HEK293 (cell line): ENCODE results near the gene POLR1D.

Source experiments
- BCL11A ChIP-seq: fragments of 450-650 bp; formaldehyde crosslinking; IDR thresholded peaks from 2 replicates; pipeline ENCODE4 v1.5.1; 2016; ENCODE audit warnings: low read depth, missing biosample characterization, missing genetic modification characterization
- TCF7L2 ChIP-seq: IDR thresholded peaks from 2 replicates; pipeline ENCODE4 v1.6.1; 2011; ENCODE audit warnings: low read depth, mild to moderate bottlenecking, inconsistent platforms, low read length, moderate library complexity, borderline replicate concordance
- ZNF146 ChIP-seq: fragments of 450-650 bp; formaldehyde crosslinking; IDR thresholded peaks from 2 replicates; pipeline ENCODE4 v1.5.1; 2016; ENCODE audit warnings: missing biosample characterization, missing genetic modification characterization
- ZNF175 ChIP-seq: fragments of 450-650 bp; formaldehyde crosslinking; IDR thresholded peaks from 2 replicates; pipeline ENCODE4 v1.5.1; 2016; ENCODE audit warnings: missing biosample characterization, missing genetic modification characterization
- ZNF585B ChIP-seq: fragments of 450-650 bp; formaldehyde crosslinking; IDR thresholded peaks from 2 replicates; pipeline ENCODE4 v1.5.1; 2016; ENCODE audit warnings: missing biosample characterization, missing genetic modification characterization
- ZNF629 ChIP-seq: fragments of 450-650 bp; formaldehyde crosslinking; IDR thresholded peaks from 2 replicates; pipeline ENCODE4 v1.5.1; 2017; ENCODE audit warnings: missing biosample characterization, missing genetic modification characterization
- ZNF654 ChIP-seq: fragments of 450-650 bp; formaldehyde crosslinking; IDR thresholded peaks from 2 replicates; pipeline ENCODE4 v1.5.1; 2016; ENCODE audit warnings: low read depth, missing biosample characterization, missing genetic modification characterization
- TF ChIP-seq, protein P1 (sequence below): fragments of 450-650 bp; formaldehyde crosslinking; conservative IDR thresholded peaks from 2 replicates; pipeline ENCODE4 v1.5.1; 2016; ENCODE audit warnings: low read depth, missing biosample characterization, missing genetic modification characterization
- TF ChIP-seq, protein P2 (sequence below): fragments of 450-650 bp; formaldehyde crosslinking; IDR thresholded peaks from 2 replicates; pipeline ENCODE4 v1.5.1; 2016; ENCODE audit warnings: missing biosample characterization, missing genetic modification characterization
- TF ChIP-seq, protein P3 (sequence below): fragments of 450-650 bp; formaldehyde crosslinking; IDR thresholded peaks from 2 replicates; pipeline ENCODE4 v1.5.1; 2016; ENCODE audit warnings: missing biosample characterization, missing genetic modification characterization, borderline replicate concordance
- TF ChIP-seq, protein P4 (sequence below): fragments of 450-650 bp; formaldehyde crosslinking; IDR thresholded peaks from 2 replicates; pipeline ENCODE4 v1.5.1; 2016; ENCODE audit warnings: missing biosample characterization, missing genetic modification characterization
- TF ChIP-seq, protein P5 (sequence below): fragments of 450-650 bp; formaldehyde crosslinking; IDR thresholded peaks from 2 replicates; pipeline ENCODE4 v1.5.1; 2016; ENCODE audit warnings: missing biosample characterization, missing genetic modification characterization

DNA sequence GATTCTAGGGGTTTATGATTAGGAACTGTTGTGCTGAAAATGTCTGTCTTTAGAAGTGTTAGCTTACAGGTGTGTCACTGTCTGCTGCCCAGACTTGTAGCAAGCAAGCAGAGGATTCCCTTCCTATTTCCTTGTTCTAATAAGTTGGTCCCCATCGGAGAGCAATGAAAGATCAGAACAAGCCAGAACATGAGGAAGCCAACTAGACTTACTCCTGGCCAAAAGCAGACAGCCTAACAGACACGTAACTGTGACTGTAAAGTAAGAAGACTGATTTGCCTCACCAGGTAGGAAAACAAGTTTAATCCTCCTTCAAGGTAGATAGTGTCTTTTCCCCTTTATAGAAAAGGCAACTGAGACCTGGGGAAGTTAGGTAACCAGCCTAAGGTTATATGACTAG is 12.5 kb downstream of the POLR1D start:
- TF ChIP-seq BCL11A (tag by site-specific recombination) (no peak), TCF7L2 (no peak), ZNF654 (tag by site-specific recombination) (no peak), ZNF585B (tag by site-specific recombination) (no peak), ZNF629 (no peak), ZNF146 (tag by site-specific recombination) (no peak), ZNF175 (tag by site-specific recombination) (no peak)
- TF ChIP-seq, protein P1, sequence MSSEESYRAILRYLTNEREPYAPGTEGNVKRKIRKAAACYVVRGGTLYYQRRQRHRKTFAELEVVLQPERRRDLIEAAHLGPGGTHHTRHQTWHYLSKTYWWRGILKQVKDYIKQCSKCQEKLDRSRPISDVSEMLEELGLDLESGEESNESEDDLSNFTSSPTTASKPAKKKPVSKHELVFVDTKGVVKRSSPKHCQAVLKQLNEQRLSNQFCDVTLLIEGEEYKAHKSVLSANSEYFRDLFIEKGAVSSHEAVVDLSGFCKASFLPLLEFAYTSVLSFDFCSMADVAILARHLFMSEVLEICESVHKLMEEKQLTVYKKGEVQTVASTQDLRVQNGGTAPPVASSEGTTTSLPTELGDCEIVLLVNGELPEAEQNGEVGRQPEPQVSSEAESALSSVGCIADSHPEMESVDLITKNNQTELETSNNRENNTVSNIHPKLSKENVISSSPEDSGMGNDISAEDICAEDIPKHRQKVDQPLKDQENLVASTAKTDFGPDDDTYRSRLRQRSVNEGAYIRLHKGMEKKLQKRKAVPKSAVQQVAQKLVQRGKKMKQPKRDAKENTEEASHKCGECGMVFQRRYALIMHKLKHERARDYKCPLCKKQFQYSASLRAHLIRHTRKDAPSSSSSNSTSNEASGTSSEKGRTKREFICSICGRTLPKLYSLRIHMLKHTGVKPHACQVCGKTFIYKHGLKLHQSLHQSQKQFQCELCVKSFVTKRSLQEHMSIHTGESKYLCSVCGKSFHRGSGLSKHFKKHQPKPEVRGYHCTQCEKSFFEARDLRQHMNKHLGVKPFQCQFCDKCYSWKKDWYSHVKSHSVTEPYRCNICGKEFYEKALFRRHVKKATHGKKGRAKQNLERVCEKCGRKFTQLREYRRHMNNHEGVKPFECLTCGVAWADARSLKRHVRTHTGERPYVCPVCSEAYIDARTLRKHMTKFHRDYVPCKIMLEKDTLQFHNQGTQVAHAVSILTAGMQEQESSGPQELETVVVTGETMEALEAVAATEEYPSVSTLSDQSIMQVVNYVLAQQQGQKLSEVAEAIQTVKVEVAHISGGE (tag by site-specific recombination): no peak
- TF ChIP-seq, protein P2, sequence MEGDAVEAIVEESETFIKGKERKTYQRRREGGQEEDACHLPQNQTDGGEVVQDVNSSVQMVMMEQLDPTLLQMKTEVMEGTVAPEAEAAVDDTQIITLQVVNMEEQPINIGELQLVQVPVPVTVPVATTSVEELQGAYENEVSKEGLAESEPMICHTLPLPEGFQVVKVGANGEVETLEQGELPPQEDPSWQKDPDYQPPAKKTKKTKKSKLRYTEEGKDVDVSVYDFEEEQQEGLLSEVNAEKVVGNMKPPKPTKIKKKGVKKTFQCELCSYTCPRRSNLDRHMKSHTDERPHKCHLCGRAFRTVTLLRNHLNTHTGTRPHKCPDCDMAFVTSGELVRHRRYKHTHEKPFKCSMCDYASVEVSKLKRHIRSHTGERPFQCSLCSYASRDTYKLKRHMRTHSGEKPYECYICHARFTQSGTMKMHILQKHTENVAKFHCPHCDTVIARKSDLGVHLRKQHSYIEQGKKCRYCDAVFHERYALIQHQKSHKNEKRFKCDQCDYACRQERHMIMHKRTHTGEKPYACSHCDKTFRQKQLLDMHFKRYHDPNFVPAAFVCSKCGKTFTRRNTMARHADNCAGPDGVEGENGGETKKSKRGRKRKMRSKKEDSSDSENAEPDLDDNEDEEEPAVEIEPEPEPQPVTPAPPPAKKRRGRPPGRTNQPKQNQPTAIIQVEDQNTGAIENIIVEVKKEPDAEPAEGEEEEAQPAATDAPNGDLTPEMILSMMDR: no peak
- TF ChIP-seq, protein P3, sequence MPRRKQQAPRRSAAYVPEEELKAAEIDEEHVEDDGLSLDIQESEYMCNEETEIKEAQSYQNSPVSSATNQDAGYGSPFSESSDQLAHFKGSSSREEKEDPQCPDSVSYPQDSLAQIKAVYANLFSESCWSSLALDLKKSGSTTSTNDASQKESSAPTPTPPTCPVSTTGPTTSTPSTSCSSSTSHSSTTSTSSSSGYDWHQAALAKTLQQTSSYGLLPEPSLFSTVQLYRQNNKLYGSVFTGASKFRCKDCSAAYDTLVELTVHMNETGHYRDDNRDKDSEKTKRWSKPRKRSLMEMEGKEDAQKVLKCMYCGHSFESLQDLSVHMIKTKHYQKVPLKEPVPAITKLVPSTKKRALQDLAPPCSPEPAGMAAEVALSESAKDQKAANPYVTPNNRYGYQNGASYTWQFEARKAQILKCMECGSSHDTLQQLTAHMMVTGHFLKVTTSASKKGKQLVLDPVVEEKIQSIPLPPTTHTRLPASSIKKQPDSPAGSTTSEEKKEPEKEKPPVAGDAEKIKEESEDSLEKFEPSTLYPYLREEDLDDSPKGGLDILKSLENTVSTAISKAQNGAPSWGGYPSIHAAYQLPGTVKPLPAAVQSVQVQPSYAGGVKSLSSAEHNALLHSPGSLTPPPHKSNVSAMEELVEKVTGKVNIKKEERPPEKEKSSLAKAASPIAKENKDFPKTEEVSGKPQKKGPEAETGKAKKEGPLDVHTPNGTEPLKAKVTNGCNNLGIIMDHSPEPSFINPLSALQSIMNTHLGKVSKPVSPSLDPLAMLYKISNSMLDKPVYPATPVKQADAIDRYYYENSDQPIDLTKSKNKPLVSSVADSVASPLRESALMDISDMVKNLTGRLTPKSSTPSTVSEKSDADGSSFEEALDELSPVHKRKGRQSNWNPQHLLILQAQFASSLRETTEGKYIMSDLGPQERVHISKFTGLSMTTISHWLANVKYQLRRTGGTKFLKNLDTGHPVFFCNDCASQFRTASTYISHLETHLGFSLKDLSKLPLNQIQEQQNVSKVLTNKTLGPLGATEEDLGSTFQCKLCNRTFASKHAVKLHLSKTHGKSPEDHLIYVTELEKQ: no peak
- TF ChIP-seq, protein P4, sequence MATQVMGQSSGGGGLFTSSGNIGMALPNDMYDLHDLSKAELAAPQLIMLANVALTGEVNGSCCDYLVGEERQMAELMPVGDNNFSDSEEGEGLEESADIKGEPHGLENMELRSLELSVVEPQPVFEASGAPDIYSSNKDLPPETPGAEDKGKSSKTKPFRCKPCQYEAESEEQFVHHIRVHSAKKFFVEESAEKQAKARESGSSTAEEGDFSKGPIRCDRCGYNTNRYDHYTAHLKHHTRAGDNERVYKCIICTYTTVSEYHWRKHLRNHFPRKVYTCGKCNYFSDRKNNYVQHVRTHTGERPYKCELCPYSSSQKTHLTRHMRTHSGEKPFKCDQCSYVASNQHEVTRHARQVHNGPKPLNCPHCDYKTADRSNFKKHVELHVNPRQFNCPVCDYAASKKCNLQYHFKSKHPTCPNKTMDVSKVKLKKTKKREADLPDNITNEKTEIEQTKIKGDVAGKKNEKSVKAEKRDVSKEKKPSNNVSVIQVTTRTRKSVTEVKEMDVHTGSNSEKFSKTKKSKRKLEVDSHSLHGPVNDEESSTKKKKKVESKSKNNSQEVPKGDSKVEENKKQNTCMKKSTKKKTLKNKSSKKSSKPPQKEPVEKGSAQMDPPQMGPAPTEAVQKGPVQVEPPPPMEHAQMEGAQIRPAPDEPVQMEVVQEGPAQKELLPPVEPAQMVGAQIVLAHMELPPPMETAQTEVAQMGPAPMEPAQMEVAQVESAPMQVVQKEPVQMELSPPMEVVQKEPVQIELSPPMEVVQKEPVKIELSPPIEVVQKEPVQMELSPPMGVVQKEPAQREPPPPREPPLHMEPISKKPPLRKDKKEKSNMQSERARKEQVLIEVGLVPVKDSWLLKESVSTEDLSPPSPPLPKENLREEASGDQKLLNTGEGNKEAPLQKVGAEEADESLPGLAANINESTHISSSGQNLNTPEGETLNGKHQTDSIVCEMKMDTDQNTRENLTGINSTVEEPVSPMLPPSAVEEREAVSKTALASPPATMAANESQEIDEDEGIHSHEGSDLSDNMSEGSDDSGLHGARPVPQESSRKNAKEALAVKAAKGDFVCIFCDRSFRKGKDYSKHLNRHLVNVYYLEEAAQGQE (tag by site-specific recombination): no peak
- TF ChIP-seq, protein P5, sequence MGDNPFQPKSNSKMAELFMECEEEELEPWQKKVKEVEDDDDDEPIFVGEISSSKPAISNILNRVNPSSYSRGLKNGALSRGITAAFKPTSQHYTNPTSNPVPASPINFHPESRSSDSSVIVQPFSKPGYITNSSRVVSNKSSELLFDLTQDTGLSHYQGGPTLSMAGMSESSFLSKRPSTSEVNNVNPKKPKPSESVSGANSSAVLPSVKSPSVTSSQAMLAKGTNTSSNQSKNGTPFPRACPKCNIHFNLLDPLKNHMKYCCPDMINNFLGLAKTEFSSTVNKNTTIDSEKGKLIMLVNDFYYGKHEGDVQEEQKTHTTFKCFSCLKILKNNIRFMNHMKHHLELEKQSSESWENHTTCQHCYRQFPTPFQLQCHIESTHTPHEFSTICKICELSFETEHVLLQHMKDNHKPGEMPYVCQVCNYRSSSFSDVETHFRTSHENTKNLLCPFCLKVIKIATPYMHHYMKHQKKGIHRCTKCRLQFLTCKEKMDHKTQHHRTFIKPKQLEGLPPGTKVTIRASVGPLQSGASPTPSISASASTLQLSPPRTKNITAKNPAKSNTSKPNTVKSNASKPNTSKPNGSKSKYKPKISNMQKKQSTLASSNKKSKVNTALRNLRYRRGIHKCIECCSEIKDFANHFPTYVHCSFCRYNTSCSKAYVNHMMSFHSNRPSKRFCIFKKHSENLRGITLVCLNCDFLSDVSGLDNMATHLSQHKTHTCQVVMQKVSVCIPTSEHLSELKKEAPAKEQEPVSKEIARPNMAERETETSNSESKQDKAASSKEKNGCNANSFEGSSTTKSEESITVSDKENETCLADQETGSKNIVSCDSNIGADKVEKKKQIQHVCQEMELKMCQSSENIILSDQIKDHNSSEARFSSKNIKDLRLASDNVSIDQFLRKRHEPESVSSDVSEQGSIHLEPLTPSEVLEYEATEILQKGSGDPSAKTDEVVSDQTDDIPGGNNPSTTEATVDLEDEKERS: no peak
